CD4-positive, CD25-positive, alpha-beta regulatory T cell (primary cell): ENCODE data around the gene SHROOM3. TPM values are rescaled to one million over a fixed set of nuclear protein-coding genes. Genes with fewer than 3 reads are reported as not detected.

ENCODE experiments used
- ATAC-seq, 2 donors: fragments of 150-1000 bp; cut with Tn5 transposase; one replicate each; pipeline ENCODE4 v1.10.0; 2021; ENCODE audit warnings: low read depth in 2 of 2, moderate number of reproducible peaks in 2 of 2, moderate library complexity in 1 of 2
- DNase-seq, 3 donors: peaks; one replicate each; pipeline versions ENCODE4 v3.0.0 to v3.0.0-alpha.2; 2012 to 2022; ENCODE audit warnings: mixed read lengths in 1 of 3
- H3K27ac ChIP-seq: one replicate; pipeline ENCODE4 v1.7.0; 2013; ENCODE audit warnings: mild to moderate bottlenecking, low read length; ENCODE audit not compliant: insufficient read depth, poor library complexity, severe bottlenecking
- H3K27me3 ChIP-seq: one replicate; pipeline ENCODE4 v1.7.0; 2013; ENCODE audit warnings: low read length; ENCODE audit not compliant: control insufficient read depth, insufficient read depth
- H3K36me3 ChIP-seq: one replicate; pipeline ENCODE4 v1.7.0; 2013; ENCODE audit warnings: mild to moderate bottlenecking, low read length, moderate library complexity; ENCODE audit not compliant: control insufficient read depth, insufficient read depth
- H3K4me1 ChIP-seq: 2 replicates; pipeline ENCODE4 v1.7.0; 2013; ENCODE audit warnings: mild to moderate bottlenecking, low read length; ENCODE audit not compliant: insufficient read depth, control insufficient read depth, poor library complexity, severe bottlenecking
- H3K4me3 ChIP-seq: one replicate; pipeline ENCODE4 v1.7.0; 2013; ENCODE audit warnings: low read depth, mild to moderate bottlenecking, low read length, moderate library complexity
- H3K9me3 ChIP-seq, 2 experiments: 1 replicate in 1 of 2; 2 replicates in 1 of 2; pipeline ENCODE4 v1.7.0; 2013; ENCODE audit warnings: low read length in 2 of 2, mild to moderate bottlenecking in 1 of 2, moderate library complexity in 1 of 2; ENCODE audit not compliant: control insufficient read depth in 2 of 2
- H3K27ac Mint-ChIP-seq, 3 donors: one replicate each; pipeline ENCODE4 v1.8.0; 2020 to 2022; ENCODE audit warnings: mild to moderate bottlenecking in 3 of 3, mixed read lengths in 3 of 3, moderate library complexity in 2 of 3
- H3K27me3 Mint-ChIP-seq: one replicate; pipeline ENCODE4 v1.8.0; 2022; ENCODE audit warnings: mild to moderate bottlenecking, mixed read lengths
- H3K36me3 Mint-ChIP-seq: one replicate; pipeline ENCODE4 v1.8.0; 2020; ENCODE audit warnings: mixed read lengths
- H3K4me1 Mint-ChIP-seq, 4 donors: one replicate each; pipeline ENCODE4 v1.8.0; 2020 to 2022; ENCODE audit warnings: mixed read lengths in 4 of 4, mild to moderate bottlenecking in 1 of 4
- H3K4me3 Mint-ChIP-seq, 4 donors: one replicate each; pipeline ENCODE4 v1.8.0; 2020 to 2022; ENCODE audit warnings: mild to moderate bottlenecking in 4 of 4, mixed read lengths in 4 of 4, moderate library complexity in 3 of 4
- H3K9me3 Mint-ChIP-seq, 7 donors: one replicate each; pipeline ENCODE4 v1.8.0; 2020 to 2022; ENCODE audit warnings: mixed read lengths in 7 of 7, mild to moderate bottlenecking in 3 of 7, moderate library complexity in 2 of 7
- polyA plus RNA-seq, 4 donors: library from polyadenylated mRNA; unstranded; fragments of 300-500 nt; fragmentation: Illumina TruSeq; gene quantifications; one replicate each; pipeline ENCODE4 v1.2.3, GENCODE V29; 2021
- total RNA-seq: library from RNA; stranded (reverse); gene quantifications from one replicate; pipeline ENCODE4 v1.2.3, GENCODE V29; 2022

The SHROOM3 gene
- total and polyA plus RNA-seq, 5 donors from 2014 or later = not detected

DNA sequence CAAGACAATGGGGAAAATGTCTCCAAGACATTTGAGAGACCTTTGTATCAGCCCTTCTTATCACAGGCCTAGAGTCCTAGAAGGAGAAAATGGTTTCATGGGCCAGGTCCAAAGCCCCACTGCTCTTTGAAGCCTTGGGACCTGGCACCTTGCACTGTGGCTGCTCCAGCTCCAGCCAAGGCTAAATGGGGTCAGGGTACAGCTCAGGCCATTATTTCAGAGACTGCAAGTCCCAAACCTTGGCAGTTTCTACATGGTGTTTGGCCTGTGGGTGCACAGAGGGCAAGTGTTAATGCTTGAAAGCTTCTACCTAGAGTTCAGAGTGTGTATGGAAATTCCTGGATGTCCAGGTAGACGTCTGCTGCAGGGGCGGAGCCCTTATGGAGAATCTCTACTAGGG lies 28.5 kb downstream of the SHROOM3 start:
- Histone ChIP-seq H3K36me3 (no peaks in the 10 kb centered on the region), H3K4me1 (no peaks in the 10 kb centered on the region), H3K27ac (no peak overlapping the region), H3K9me3 (peaks cover 0 to 13% of the 10 kb centered on the region in 2 experiments), H3K27me3 (no peaks in the 10 kb centered on the region), H3K4me3 (no peak overlapping the region)
- H3K27ac Mint-ChIP-seq = no peak overlapping the region
- H3K4me1 Mint-ChIP-seq = no peaks in the 10 kb centered on the region
- H3K9me3 Mint-ChIP-seq = peaks cover 3 to 14% (median 6%) of the 10 kb centered on the region in 7 donors
- ATAC-seq = no peak
- peaks cover 31% of the 10 kb centered on the region for H3K27me3 Mint-ChIP-seq
- DNase-seq = no peak
- no peaks in the 10 kb centered on the region for H3K36me3 Mint-ChIP-seq
- H3K4me3 Mint-ChIP-seq = no peak overlapping the region

DNA sequence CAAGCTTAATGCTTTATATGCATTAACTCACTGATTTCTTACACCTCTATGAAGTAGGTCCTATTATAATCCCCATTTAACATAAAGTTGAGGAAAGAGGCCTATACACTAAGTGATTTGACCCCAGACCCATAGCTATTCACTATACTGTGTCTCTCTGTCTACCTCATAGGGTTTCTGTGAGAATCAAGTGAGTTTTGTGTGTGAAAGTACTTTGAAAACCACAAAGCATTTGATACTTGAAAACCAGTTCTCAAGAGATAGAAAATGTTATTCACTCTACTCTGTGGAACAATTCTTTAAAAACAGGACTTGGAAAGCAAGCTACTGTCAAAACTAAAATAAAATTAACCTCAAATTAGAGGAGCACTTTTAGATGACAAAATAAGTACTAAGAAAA lies 35.0 kb downstream of the SHROOM3 start:
- H3K4me1 ChIP-seq = no peaks in the 10 kb centered on the region
- no peaks in the 10 kb centered on the region for H3K27me3 ChIP-seq
- DNase-seq (no peak), ATAC-seq (no peak)
- no peak overlapping the region for H3K27ac ChIP-seq
- H3K36me3 ChIP-seq = no peaks in the 10 kb centered on the region
- no peak overlapping the region for H3K27ac Mint-ChIP-seq
- peaks cover 30% of the 10 kb centered on the region for H3K27me3 Mint-ChIP-seq
- H3K4me3 Mint-ChIP-seq = no peak overlapping the region
- H3K9me3 ChIP-seq = no peaks in the 10 kb centered on the region
- no peak overlapping the region for H3K4me3 ChIP-seq
- no peaks in the 10 kb centered on the region for H3K36me3 Mint-ChIP-seq
- no peaks in the 10 kb centered on the region for H3K4me1 Mint-ChIP-seq
- no peaks in the 10 kb centered on the region for H3K9me3 Mint-ChIP-seq

- Histone ChIP-seq H3K27ac (no peak overlapping the region), H3K4me1 (no peaks in the 10 kb centered on the region), H3K36me3 (no peaks in the 10 kb centered on the region), H3K27me3 (no peaks in the 10 kb centered on the region), H3K4me3 (no peak overlapping the region), H3K9me3 (no peaks in the 10 kb centered on the region)
- no peaks in the 10 kb centered on the region for H3K36me3 Mint-ChIP-seq
- no peak overlapping the region for H3K4me3 Mint-ChIP-seq
- no peak overlapping the region for H3K27ac Mint-ChIP-seq
- ATAC-seq (no peak), DNase-seq (no peak)
- no peaks in the 10 kb centered on the region for H3K4me1 Mint-ChIP-seq
- H3K9me3 Mint-ChIP-seq = no peaks in the 10 kb centered on the region
- peaks cover 33% of the 10 kb centered on the region for H3K27me3 Mint-ChIP-seq
Measured at GRCh38 chr4:76470532-76470931, 35.5 kb downstream of the SHROOM3 start.

GRCh38 chr4:76476571-76476970 lies 41.5 kb downstream of the SHROOM3 start:
- no peaks in the 10 kb centered on the region for H3K36me3 ChIP-seq
- Mint-ChIP-seq H3K9me3 (peaks cover 0 to 13% (median 5%) of the 10 kb centered on the region in 7 donors), H3K36me3 (no peaks in the 10 kb centered on the region), H3K4me1 (no peaks in the 10 kb centered on the region), H3K4me3 (no peak overlapping the region), H3K27me3 (peaks cover 32% of the 10 kb centered on the region), H3K27ac (no peak overlapping the region)
- H3K27ac ChIP-seq = no peak overlapping the region
- H3K27me3 ChIP-seq = peaks cover 2% of the 10 kb centered on the region
- no peaks in the 10 kb centered on the region for H3K9me3 ChIP-seq
- H3K4me1 ChIP-seq = no peaks in the 10 kb centered on the region
- ATAC-seq (no peak), DNase-seq (no peak)
- no peak overlapping the region for H3K4me3 ChIP-seq

- Mint-ChIP-seq H3K27me3 (peaks cover 21% of the 10 kb centered on the region), H3K27ac (peak overlapping the region in 1 of 3 donors; percentile 55), H3K4me1 (no peaks in the 10 kb centered on the region), H3K9me3 (peaks cover 0 to 18% (median 4%) of the 10 kb centered on the region in 7 donors), H3K36me3 (no peaks in the 10 kb centered on the region), H3K4me3 (no peak overlapping the region)
- no peaks in the 10 kb centered on the region for H3K36me3 ChIP-seq
- H3K27me3 ChIP-seq = peaks cover 3% of the 10 kb centered on the region
- no peak for DNase-seq
- H3K9me3 ChIP-seq = no peaks in the 10 kb centered on the region
- no peaks in the 10 kb centered on the region for H3K4me1 ChIP-seq
- no peak overlapping the region for H3K27ac ChIP-seq
- no peak for ATAC-seq
- no peak overlapping the region for H3K4me3 ChIP-seq
Measured at GRCh38 chr4:76484654-76485053, 49.6 kb downstream of the SHROOM3 start.

DNA sequence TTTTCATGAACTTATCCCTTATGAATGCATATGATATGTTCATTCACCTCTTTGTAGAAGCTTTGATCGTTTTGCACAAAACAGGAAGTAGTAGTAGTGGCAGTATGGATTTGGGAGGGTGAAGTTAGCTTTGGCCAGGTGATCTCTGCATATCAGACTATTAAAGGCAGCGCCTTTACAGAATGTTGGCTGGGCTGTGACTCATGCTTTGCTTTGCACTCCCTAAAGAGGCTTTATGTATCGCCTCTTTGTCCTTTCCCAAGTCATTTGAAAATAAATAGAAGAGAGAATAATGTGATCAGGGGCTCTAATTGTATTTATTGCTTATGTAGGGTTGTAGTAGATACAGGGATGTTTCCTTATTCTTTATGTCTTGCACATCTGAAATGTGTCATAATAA lies 50.4 kb downstream of the SHROOM3 start:
- ATAC-seq (no peak), DNase-seq (no peak)
- no peak overlapping the region for H3K4me3 Mint-ChIP-seq
- H3K4me1 ChIP-seq = no peaks in the 10 kb centered on the region
- H3K36me3 Mint-ChIP-seq = no peaks in the 10 kb centered on the region
- H3K27me3 ChIP-seq = peaks cover 3% of the 10 kb centered on the region
- no peak overlapping the region for H3K27ac Mint-ChIP-seq
- no peak overlapping the region for H3K4me3 ChIP-seq
- H3K36me3 ChIP-seq = no peaks in the 10 kb centered on the region
- peaks cover 18% of the 10 kb centered on the region for H3K27me3 Mint-ChIP-seq
- peaks cover 0 to 17% (median 4%) of the 10 kb centered on the region in 7 donors for H3K9me3 Mint-ChIP-seq
- no peaks in the 10 kb centered on the region for H3K4me1 Mint-ChIP-seq
- no peak overlapping the region for H3K27ac ChIP-seq
- H3K9me3 ChIP-seq = no peaks in the 10 kb centered on the region

DNA sequence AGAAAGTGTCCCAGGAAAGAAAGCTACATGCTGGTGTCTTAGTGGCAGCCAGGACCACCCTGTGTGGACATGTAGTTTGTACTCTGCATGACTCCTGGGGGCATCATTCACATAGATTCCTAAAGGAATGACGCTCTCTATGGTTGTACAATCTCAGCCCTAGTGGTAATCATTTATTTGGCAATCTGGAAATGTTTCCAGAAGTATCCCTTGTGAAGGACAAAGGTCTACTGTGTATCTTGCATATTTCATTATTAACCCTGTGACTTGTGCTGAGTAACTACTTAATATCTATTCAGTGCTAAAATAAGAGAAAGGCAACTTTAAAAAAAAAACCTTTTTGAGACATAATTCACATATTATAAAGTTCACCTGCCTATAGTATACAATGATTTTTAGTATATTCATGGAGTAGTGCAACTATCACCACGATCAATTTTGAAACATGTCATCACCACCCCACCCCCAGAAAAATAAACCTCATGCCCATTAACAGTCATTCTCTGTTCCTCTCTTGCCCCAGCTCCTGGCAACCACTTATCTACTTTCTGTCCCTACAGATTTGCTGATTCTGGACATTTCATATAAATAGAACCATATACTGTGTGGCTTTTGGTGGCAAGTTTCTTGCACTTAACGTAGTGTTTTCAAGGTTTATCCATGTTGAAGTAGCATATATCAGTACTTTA lies 51.7 kb downstream of the SHROOM3 start:
- H3K27me3 ChIP-seq = peaks cover 3% of the 10 kb centered on the region
- DNase-seq = no peak
- ATAC-seq = no peak
- Mint-ChIP-seq H3K27ac (no peak overlapping the region), H3K9me3 (peaks cover 0 to 9% (median 0%) of the 10 kb centered on the region in 7 donors), H3K27me3 (peaks cover 9% of the 10 kb centered on the region), H3K4me3 (no peak overlapping the region), H3K36me3 (no peaks in the 10 kb centered on the region), H3K4me1 (no peaks in the 10 kb centered on the region)
- no peaks in the 10 kb centered on the region for H3K36me3 ChIP-seq
- H3K27ac ChIP-seq = no peak overlapping the region
- no peaks in the 10 kb centered on the region for H3K4me1 ChIP-seq
- H3K4me3 ChIP-seq = no peak overlapping the region
- H3K9me3 ChIP-seq = no peaks in the 10 kb centered on the region

DNA sequence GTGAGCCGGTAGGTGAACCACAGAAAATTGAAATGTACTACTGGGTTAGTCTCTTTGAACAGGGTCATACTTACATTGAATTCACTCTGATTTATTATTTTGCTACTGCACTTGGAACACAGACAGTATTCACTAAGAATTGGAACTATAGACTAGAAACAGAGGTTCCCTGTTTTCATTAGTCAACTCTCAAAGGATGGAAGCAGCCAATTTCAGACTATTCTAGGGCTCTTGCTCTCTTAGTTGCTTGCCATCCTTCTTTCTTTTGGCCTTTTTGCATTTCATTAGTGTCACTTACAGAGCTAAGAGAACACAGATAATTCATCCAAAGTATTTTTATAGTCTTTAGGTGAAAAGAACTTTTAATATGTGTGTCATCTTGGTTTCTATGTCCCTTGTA lies 52.6 kb downstream of the SHROOM3 start:
- DNase-seq (no peak), ATAC-seq (no peak)
- Histone ChIP-seq H3K27me3 (peaks cover 3% of the 10 kb centered on the region), H3K9me3 (no peaks in the 10 kb centered on the region), H3K27ac (no peak overlapping the region), H3K36me3 (no peaks in the 10 kb centered on the region), H3K4me3 (no peak overlapping the region), H3K4me1 (no peaks in the 10 kb centered on the region)
- Mint-ChIP-seq H3K27me3 (peaks cover 4% of the 10 kb centered on the region), H3K36me3 (no peaks in the 10 kb centered on the region), H3K27ac (no peak overlapping the region), H3K4me1 (no peaks in the 10 kb centered on the region), H3K9me3 (peaks cover 0 to 6% (median 0%) of the 10 kb centered on the region in 7 donors), H3K4me3 (no peak overlapping the region)
